Tibial nerve (tissue), 4 donors: Measurements from ENCODE around the gene ORM1.

Experiments
- CTCF ChIP-seq, 5 experiments: fragments of 200-600 bp in 3 of 5; fragments of 450-650 bp in 2 of 5; sonication (generic) in 3 of 5; IDR thresholded peaks; one replicate each; pipeline ENCODE4 v1.5.1; 2016 to 2019; ENCODE audit warnings: antibody characterized with exemption in 5 of 5, mild to moderate bottlenecking in 3 of 5, moderate library complexity in 2 of 5
- EP300 ChIP-seq, 2 donors: sonication (generic); formaldehyde crosslinking; IDR thresholded peaks; one replicate each; pipeline ENCODE4 v1.6.1; 2017; ENCODE audit warnings: antibody characterized with exemption in 2 of 2, mild to moderate bottlenecking in 1 of 2
- POLR2A ChIP-seq, 2 donors: fragments of 450-650 bp; IDR thresholded peaks; one replicate each; pipeline ENCODE4 v1.6.1; 2017; ENCODE audit warnings: antibody characterized with exemption in 2 of 2, mild to moderate bottlenecking in 2 of 2, moderate library complexity in 2 of 2

- no peak for TF ChIP-seq CTCF (IDR thresholded peaks at IDR 0.05)
- no peak for TF ChIP-seq POLR2A (IDR thresholded peaks at IDR 0.05)
- TF ChIP-seq EP300 (IDR thresholded peaks at IDR 0.05): no peak
Observed at GRCh38 chr9:114361542-114361941, 38.6 kb downstream of the ORM1 start.
